GM18498 (cell line): Measurements from ENCODE around the gene INPP4B.
"Not testable (repeated sequence)": the region's sequence is repeated elsewhere in the genome, so short reads cannot be mapped to it uniquely, and the experiment has no call there.

Experiments
- ATAC-seq: cut with Tn5 transposase; IDR thresholded peaks from one replicate; pipeline ENCODE4 v1.9.1; 2021; ENCODE audit warnings: mild to moderate bottlenecking, moderate library complexity; ENCODE audit not compliant: unreplicated experiment

INPP4B gene

GRCh38 chr4:142826503-142827241 is 19.4 kb downstream of the INPP4B start:
- ATAC-seq, result no peak

- ATAC-seq, result no peak
Measured at GRCh38 chr4:142824368-142824767, 21.7 kb downstream of the INPP4B start.

GRCh38 chr4:142823796-142824195 is 22.3 kb downstream of the INPP4B start:
- ATAC-seq, result no peak

- no peak for ATAC-seq
Measured at GRCh38 chr4:142818476-142818875, 27.6 kb downstream of the INPP4B start.

- no peak for ATAC-seq
Measured at GRCh38 chr4:142818031-142818430, 28.1 kb downstream of the INPP4B start.

- no peak for ATAC-seq
Measured at GRCh38 chr4:142817442-142817841, 28.7 kb downstream of the INPP4B start.

GRCh38 chr4:142815834-142816233 is 30.3 kb downstream of the INPP4B start:
- no peak for ATAC-seq

GRCh38 chr4:142813388-142813787 is 32.7 kb downstream of the INPP4B start:
- ATAC-seq, result no peak

GRCh38 chr4:142812091-142812490 is 34.0 kb downstream of the INPP4B start:
- no peak for ATAC-seq

- ATAC-seq, result no peak
Measured at GRCh38 chr4:142811034-142811433, 35.1 kb downstream of the INPP4B start.

- no peak for ATAC-seq
Measured at GRCh38 chr4:142809559-142809958, 36.5 kb downstream of the INPP4B start.

- ATAC-seq, result not testable (repeated sequence)
Measured at GRCh38 chr4:142803879-142804278, 42.2 kb downstream of the INPP4B start.

GRCh38 chr4:142801966-142802365 is 44.1 kb downstream of the INPP4B start:
- ATAC-seq, result no peak

GRCh38 chr4:142781114-142781513 is 65.0 kb downstream of the INPP4B start:
- ATAC-seq, result no peak

GRCh38 chr4:142778900-142779299 is 67.2 kb downstream of the INPP4B start:
- ATAC-seq, result no peak

GRCh38 chr4:142778430-142778829 is 67.7 kb downstream of the INPP4B start:
- ATAC-seq, result no peak

GRCh38 chr4:142777045-142777743 is 68.9 kb downstream of the INPP4B start:
- ATAC-seq, result no peak

GRCh38 chr4:142776026-142776425 is 70.1 kb downstream of the INPP4B start:
- ATAC-seq, result no peak

GRCh38 chr4:142773505-142773904 is 72.6 kb downstream of the INPP4B start:
- no peak for ATAC-seq

GRCh38 chr4:142762280-142762679 is 83.8 kb downstream of the INPP4B start:
- ATAC-seq, result no peak

- ATAC-seq, result no peak
Measured at GRCh38 chr4:142752202-142752786, 93.8 kb downstream of the INPP4B start.
